Activated CD4-positive, alpha-beta T cell treated with anti-CD3 and anti-CD28 coated beads for 36 hours (primary cell): Measurements from ENCODE around the gene LPP. TPM values are rescaled to one million over a fixed set of nuclear protein-coding genes. Genes with fewer than 3 reads are reported as not detected.

ENCODE experiments used
- ATAC-seq: fragments of 200-7000 bp; cut with Tn5 transposase; one replicate; pipeline ENCODE4 v1.10.0; 2021; ENCODE audit warnings: mild to moderate bottlenecking, moderate library complexity
- CTCF ChIA-PET: fragments of 350-600 bp; sonication (Branson Sonifier 250); formaldehyde crosslinking; loops from one replicate; lab custom pipeline; 2021; ENCODE audit warnings: antibody characterized with exemption; lab: Charles Lee
- POLR2A ChIA-PET: fragments of 350-600 bp; sonication (Branson Sonifier 250); formaldehyde crosslinking; loops from one replicate; lab custom pipeline; 2021; ENCODE audit warnings: antibody characterized with exemption, inconsistent platforms; lab: Charles Lee
- DNase-seq: peaks from one replicate; pipeline ENCODE4 v3.0.0-alpha.2; 2020
- H3K27ac Mint-ChIP-seq: one replicate; pipeline ENCODE4 v1.8.0; 2021; ENCODE audit warnings: mixed read lengths
- H3K27me3 Mint-ChIP-seq: one replicate; pipeline ENCODE4 v1.8.0; 2021; ENCODE audit warnings: mixed read lengths
- H3K36me3 Mint-ChIP-seq: one replicate; pipeline ENCODE4 v1.8.0; 2021; ENCODE audit warnings: low read depth, mixed read lengths
- H3K4me1 Mint-ChIP-seq: one replicate; pipeline ENCODE4 v1.8.0; 2021; ENCODE audit warnings: mixed read lengths
- H3K4me3 Mint-ChIP-seq: one replicate; pipeline ENCODE4 v1.8.0; 2021; ENCODE audit warnings: mild to moderate bottlenecking, moderate library complexity, mixed read lengths
- H3K9me3 Mint-ChIP-seq: one replicate; pipeline ENCODE4 v1.8.0; 2021; ENCODE audit warnings: low read depth, mixed read lengths
- intact Hi-C, 2 experiments: fragments of 100-400 bp; cut with DNase I in 1 of 2; cut with micrococcal nuclease in 1 of 2; formaldehyde crosslinking; loops; one replicate each; pipeline versions ENCODE4 v1.14.2 to v1.15.1; 2022 to 2024; cut with DNase I, micrococcal nuclease
- total RNA-seq, 2 experiments: library from RNA; stranded (reverse); gene quantifications; one replicate each; pipeline ENCODE4 v1.2.3, GENCODE V29; 2021

LPP gene
- total RNA-seq, 2 experiments from 2014 or later = 34.7 to 40.6 TPM

GRCh38 chr3:188686324-188686723 lies 532.4 kb downstream of the LPP start:
- H3K27ac Mint-ChIP-seq = peak overlapping the region; percentile 61
- ChIA-PET CTCF (interaction anchor here (1.1 to 1.2 kb wide), 2 partner anchors 9 kb away, joined by 3 to 4 read pairs; no protein-coding TSS in a partner anchor), POLR2A (no interaction called here)
- ATAC-seq (no peak), DNase-seq (no peak)
- no peaks in the 10 kb centered on the region for H3K27me3 Mint-ChIP-seq
- H3K9me3 Mint-ChIP-seq = no peaks in the 10 kb centered on the region
- H3K4me3 Mint-ChIP-seq = no peak overlapping the region
- peaks cover 5% of the 10 kb centered on the region for H3K36me3 Mint-ChIP-seq
- peaks cover 44% of the 10 kb centered on the region for H3K4me1 Mint-ChIP-seq
- intact Hi-C loops = loop anchor here in 1 of 2 experiments (10.0 kb wide), 1 partner anchor 942 kb away; the partner anchor contains the start of gene BCL6

- DNase-seq (no peak), ATAC-seq (no peak)
- H3K27me3 Mint-ChIP-seq = no peaks in the 10 kb centered on the region
- H3K27ac Mint-ChIP-seq = no peak overlapping the region
- ChIA-PET CTCF (interaction anchor here (1.2 kb wide), 1 partner anchor 8 kb away, joined by 4 read pairs; no protein-coding TSS in a partner anchor), POLR2A (no interaction called here)
- H3K9me3 Mint-ChIP-seq = no peaks in the 10 kb centered on the region
- intact Hi-C loops = loop anchor here in 1 of 2 experiments (10.0 kb wide), 1 partner anchor 943 kb away; the partner anchor contains the start of gene BCL6
- H3K36me3 Mint-ChIP-seq = peaks cover 3% of the 10 kb centered on the region
- no peak overlapping the region for H3K4me3 Mint-ChIP-seq
- H3K4me1 Mint-ChIP-seq = peaks cover 40% of the 10 kb centered on the region
Measured at GRCh38 chr3:188687389-188687788, 533.4 kb downstream of the LPP start.

- no peak overlapping the region for H3K4me3 Mint-ChIP-seq
- CTCF ChIA-PET = interaction anchor here (0.8 to 1.0 kb wide), 2 partner anchors 41 to 294 kb away, joined by 3 read pairs; no protein-coding TSS in a partner anchor
- intact Hi-C loops = loop anchor here in 1 of 2 experiments (10.0 kb wide), 1 partner anchor 944 kb away; the partner anchor contains the start of gene BCL6
Measured at GRCh38 chr3:188689101-188689574, 535.2 kb downstream of the LPP start.

GRCh38 chr3:188690064-188690463 lies 536.1 kb downstream of the LPP start:
- Mint-ChIP-seq H3K36me3 (peaks cover 6% of the 10 kb centered on the region), H3K9me3 (no peaks in the 10 kb centered on the region), H3K4me1 (peaks cover 25% of the 10 kb centered on the region), H3K27ac (no peak overlapping the region), H3K4me3 (no peak overlapping the region), H3K27me3 (no peaks in the 10 kb centered on the region)
- DNase-seq (no peak), ATAC-seq (no peak)
- ChIA-PET POLR2A (no interaction called here), CTCF (no interaction called here)
- intact Hi-C loops = loop anchor here in 1 of 2 experiments (10.0 kb wide), 1 partner anchor 885 kb away; no protein-coding TSS in a partner anchor

More at GRCh38 chr3:188689101-188689574, 535.2 kb downstream of the LPP start:
- H3K27ac Mint-ChIP-seq = no peak overlapping the region
- DNase-seq = no peak
- POLR2A ChIA-PET = no interaction called here
- H3K4me1 Mint-ChIP-seq = peaks cover 25% of the 10 kb centered on the region
- peaks cover 6% of the 10 kb centered on the region for H3K36me3 Mint-ChIP-seq
- no peaks in the 10 kb centered on the region for H3K27me3 Mint-ChIP-seq
- peak; percentile 33 for ATAC-seq
- H3K9me3 Mint-ChIP-seq = no peaks in the 10 kb centered on the region

- no peak for DNase-seq
- Mint-ChIP-seq H3K4me1 (peaks cover 32% of the 10 kb centered on the region), H3K27me3 (no peaks in the 10 kb centered on the region), H3K9me3 (no peaks in the 10 kb centered on the region), H3K27ac (no peak overlapping the region), H3K4me3 (no peak overlapping the region), H3K36me3 (peaks cover 6% of the 10 kb centered on the region)
- ChIA-PET POLR2A (no interaction called here), CTCF (interaction anchor here (0.6 to 1.0 kb wide), 2 partner anchors 44 to 726 kb away, joined by 3 read pairs; no protein-coding TSS in a partner anchor)
- intact Hi-C loops = loop anchor here in 1 of 2 experiments (10.0 kb wide), 1 partner anchor 886 kb away; no protein-coding TSS in a partner anchor
- ATAC-seq = no peak
Measured at GRCh38 chr3:188691004-188691403, 537.0 kb downstream of the LPP start.

- intact Hi-C loops = loop anchor here in 1 of 2 experiments (10.0 kb wide), 1 partner anchor 887 kb away; no protein-coding TSS in a partner anchor
- no peaks in the 10 kb centered on the region for H3K9me3 Mint-ChIP-seq
- ChIA-PET POLR2A (no interaction called here), CTCF (interaction anchor here (1.0 kb wide), 1 partner anchor 43 kb away, joined by 3 read pairs; no protein-coding TSS in a partner anchor)
- H3K27me3 Mint-ChIP-seq = no peaks in the 10 kb centered on the region
- H3K36me3 Mint-ChIP-seq = peaks cover 6% of the 10 kb centered on the region
- DNase-seq (no peak), ATAC-seq (no peak)
- no peak overlapping the region for H3K27ac Mint-ChIP-seq
- H3K4me3 Mint-ChIP-seq = no peak overlapping the region
- peaks cover 30% of the 10 kb centered on the region for H3K4me1 Mint-ChIP-seq
Measured at GRCh38 chr3:188691665-188692064, 537.7 kb downstream of the LPP start.

GRCh38 chr3:188692700-188693099 lies 538.7 kb downstream of the LPP start:
- ChIA-PET CTCF (no interaction called here), POLR2A (no interaction called here)
- ATAC-seq = no peak
- intact Hi-C loops = loop anchor here in 1 of 2 experiments (10.0 kb wide), 1 partner anchor 888 kb away; no protein-coding TSS in a partner anchor
- Mint-ChIP-seq H3K4me1 (peaks cover 28% of the 10 kb centered on the region), H3K4me3 (no peak overlapping the region), H3K27ac (no peak overlapping the region), H3K36me3 (peaks cover 6% of the 10 kb centered on the region), H3K9me3 (no peaks in the 10 kb centered on the region), H3K27me3 (no peaks in the 10 kb centered on the region)
- no peak for DNase-seq

GRCh38 chr3:188693435-188693834 lies 539.5 kb downstream of the LPP start:
- peaks cover 25% of the 10 kb centered on the region for H3K4me1 Mint-ChIP-seq
- peaks cover 2% of the 10 kb centered on the region for H3K36me3 Mint-ChIP-seq
- no peaks in the 10 kb centered on the region for H3K9me3 Mint-ChIP-seq
- H3K27me3 Mint-ChIP-seq = no peaks in the 10 kb centered on the region
- no peak overlapping the region for H3K27ac Mint-ChIP-seq
- CTCF ChIA-PET = interaction anchor here (1.1 kb wide), 1 partner anchor 262 kb away, joined by 3 read pairs; no protein-coding TSS in a partner anchor
- H3K4me3 Mint-ChIP-seq = no peak overlapping the region
- POLR2A ChIA-PET = no interaction called here
- DNase-seq = no peak
- ATAC-seq = no peak
- intact Hi-C loops = loop anchor here in 1 of 2 experiments (10.0 kb wide), 1 partner anchor 889 kb away; no protein-coding TSS in a partner anchor

- no peaks in the 10 kb centered on the region for H3K9me3 Mint-ChIP-seq
- H3K27ac Mint-ChIP-seq = peak overlapping the region; percentile 8
- peaks cover 2% of the 10 kb centered on the region for H3K36me3 Mint-ChIP-seq
- peaks cover 31% of the 10 kb centered on the region for H3K4me1 Mint-ChIP-seq
- ChIA-PET CTCF (interaction anchor here (0.7 to 1.2 kb wide), 3 partner anchors 8 to 260 kb away, joined by 3 to 5 read pairs (median 4); no protein-coding TSS in a partner anchor), POLR2A (interaction anchor here (0.7 kb wide), 1 partner anchor 10 kb away, joined by 3 read pairs; no protein-coding TSS in a partner anchor)
- no peak overlapping the region for H3K4me3 Mint-ChIP-seq
- peaks cover 2% of the 10 kb centered on the region for H3K27me3 Mint-ChIP-seq
- ATAC-seq (peak; percentile 42), DNase-seq (no peak)
- intact Hi-C loops = loop anchor here (5.0 to 10.0 kb wide), 4 partner anchors 113 to 890 kb away; no protein-coding TSS in a partner anchor
Measured at GRCh38 chr3:188695241-188695640, 541.3 kb downstream of the LPP start.

GRCh38 chr3:188697127-188697526 lies 543.2 kb downstream of the LPP start:
- peak; percentile 42 for ATAC-seq
- Mint-ChIP-seq H3K27me3 (peaks cover 2% of the 10 kb centered on the region), H3K36me3 (peaks cover 2% of the 10 kb centered on the region), H3K27ac (no peak overlapping the region), H3K4me3 (no peak overlapping the region), H3K9me3 (no peaks in the 10 kb centered on the region), H3K4me1 (peaks cover 47% of the 10 kb centered on the region)
- intact Hi-C loops = loop anchor here (1.0 to 10.0 kb wide), 6 partner anchors 56 to 892 kb away; no protein-coding TSS in a partner anchor
- peak; percentile 54 for DNase-seq
- POLR2A ChIA-PET = no interaction called here
- CTCF ChIA-PET = interaction anchor here (1.2 to 2.1 kb wide), 2 partner anchors 52 to 218 kb away, joined by 4 to 5 read pairs; no protein-coding TSS in a partner anchor

- intact Hi-C loops = loop anchor here (5.0 to 10.0 kb wide), 4 partner anchors 116 to 894 kb away; no protein-coding TSS in a partner anchor
- Mint-ChIP-seq H3K9me3 (no peaks in the 10 kb centered on the region), H3K36me3 (peaks cover 2% of the 10 kb centered on the region), H3K4me3 (no peak overlapping the region), H3K4me1 (peaks cover 49% of the 10 kb centered on the region), H3K27ac (no peak overlapping the region), H3K27me3 (peaks cover 2% of the 10 kb centered on the region)
- DNase-seq (no peak), ATAC-seq (no peak)
- ChIA-PET CTCF (interaction anchor here (0.5 to 1.0 kb wide), 3 partner anchors 359 to 987 kb away, joined by 3 to 4 read pairs (median 3); no protein-coding TSS in a partner anchor), POLR2A (no interaction called here)
Measured at GRCh38 chr3:188698436-188698835, 544.5 kb downstream of the LPP start.
